GM12801 (cell line): ENCODE data around the gene ALKBH5.

Source experiments
- CTCF ChIP-seq: IDR thresholded peaks from one replicate; pipeline ENCODE4 v1.5.1; 2011; ENCODE audit warnings: control low read depth; ENCODE audit not compliant: insufficient read length; ENCODE audit errors: extremely low read depth

The ALKBH5 gene

GRCh38 chr17:18240449-18240848, 56.8 kb downstream of the ALKBH5 start:
- TF ChIP-seq CTCF = no peak

GRCh38 chr17:18241229-18241871, 57.7 kb downstream of the ALKBH5 start:
- TF ChIP-seq CTCF = no peak

- no peak for TF ChIP-seq CTCF
Observed at GRCh38 chr17:18245038-18245776, 61.6 kb downstream of the ALKBH5 start.

- TF ChIP-seq CTCF = no peak
Observed at GRCh38 chr17:18246109-18246725, 62.6 kb downstream of the ALKBH5 start.

GRCh38 chr17:18246880-18247612, 63.4 kb downstream of the ALKBH5 start:
- TF ChIP-seq CTCF = no peak

GRCh38 chr17:18247613-18248001, 64.0 kb downstream of the ALKBH5 start:
- TF ChIP-seq CTCF = no peak

GRCh38 chr17:18248300-18248731, 64.7 kb downstream of the ALKBH5 start:
- no peak for TF ChIP-seq CTCF
